Measurements from ENCODE around the gene CRB2.

DNA sequence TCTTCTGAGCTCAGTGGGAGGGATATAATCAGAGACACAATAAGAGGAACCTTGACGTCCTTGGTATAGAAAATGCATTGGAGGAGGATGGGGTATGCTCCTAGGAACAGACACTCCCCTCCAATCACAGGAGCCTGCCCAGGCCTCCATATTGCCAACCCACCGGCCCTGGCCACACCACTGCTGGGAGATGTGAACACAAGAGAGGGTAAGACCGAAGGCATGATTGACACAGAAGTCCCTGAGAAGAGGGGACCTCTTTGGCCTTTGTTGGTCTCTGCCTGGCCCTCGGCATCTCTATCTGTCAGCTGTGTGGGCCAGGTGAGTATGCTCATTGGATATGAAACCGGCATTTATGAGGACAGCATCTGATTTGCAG lies 62.0 kb downstream of the CRB2 start:
- TF ChIP-seq, protein P1, sequence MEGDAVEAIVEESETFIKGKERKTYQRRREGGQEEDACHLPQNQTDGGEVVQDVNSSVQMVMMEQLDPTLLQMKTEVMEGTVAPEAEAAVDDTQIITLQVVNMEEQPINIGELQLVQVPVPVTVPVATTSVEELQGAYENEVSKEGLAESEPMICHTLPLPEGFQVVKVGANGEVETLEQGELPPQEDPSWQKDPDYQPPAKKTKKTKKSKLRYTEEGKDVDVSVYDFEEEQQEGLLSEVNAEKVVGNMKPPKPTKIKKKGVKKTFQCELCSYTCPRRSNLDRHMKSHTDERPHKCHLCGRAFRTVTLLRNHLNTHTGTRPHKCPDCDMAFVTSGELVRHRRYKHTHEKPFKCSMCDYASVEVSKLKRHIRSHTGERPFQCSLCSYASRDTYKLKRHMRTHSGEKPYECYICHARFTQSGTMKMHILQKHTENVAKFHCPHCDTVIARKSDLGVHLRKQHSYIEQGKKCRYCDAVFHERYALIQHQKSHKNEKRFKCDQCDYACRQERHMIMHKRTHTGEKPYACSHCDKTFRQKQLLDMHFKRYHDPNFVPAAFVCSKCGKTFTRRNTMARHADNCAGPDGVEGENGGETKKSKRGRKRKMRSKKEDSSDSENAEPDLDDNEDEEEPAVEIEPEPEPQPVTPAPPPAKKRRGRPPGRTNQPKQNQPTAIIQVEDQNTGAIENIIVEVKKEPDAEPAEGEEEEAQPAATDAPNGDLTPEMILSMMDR (IDR thresholded peaks at IDR 0.05; ENCODE audit: low read depth, low read length, poor library complexity, severe bottlenecking) = no peak
- no peak for TF ChIP-seq EZH2phosphoT487 (IDR thresholded peaks at IDR 0.05; ENCODE audit: borderline replicate concordance, low read length)
